H1 (cell line): ENCODE measurements around the gene SAMD4A.

Experiments used
- ATF3 ChIP-seq: IDR thresholded peaks from 2 replicates; pipeline ENCODE4 v1.6.1; 2011; ENCODE audit warnings: low read depth, mild to moderate bottlenecking, low read length; ENCODE audit not compliant: insufficient read depth
- CTCF ChIP-seq, 3 experiments: IDR thresholded peaks; 1 replicate in 2 of 3; 2 replicates in 1 of 3; pipeline versions ENCODE4 v1.5.1 to v1.6.1; 2011; ENCODE audit warnings: low read length in 3 of 3, mild to moderate bottlenecking in 3 of 3, inconsistent platforms in 2 of 3, low read depth in 1 of 3, moderate library complexity in 1 of 3; ENCODE audit not compliant: insufficient read depth in 1 of 3; ENCODE audit errors: control extremely low read depth in 1 of 3
- EP300 ChIP-seq, 2 experiments: IDR thresholded peaks; 1 replicate in 1 of 2; 2 replicates in 1 of 2; pipeline ENCODE4 v1.6.1; 2011 to 2012; ENCODE audit warnings: low read depth in 2 of 2, low read length in 2 of 2, mild to moderate bottlenecking in 2 of 2, borderline replicate concordance in 1 of 2, inconsistent platforms in 1 of 2, moderate library complexity in 1 of 2
- EZH2 ChIP-seq: fragments of 200-600 bp; sonication (generic); IDR thresholded peaks from 2 replicates; pipeline ENCODE4 v1.7.1; 2012; ENCODE audit warnings: low read depth, mild to moderate bottlenecking, moderate library complexity, low read length, inconsistent platforms; ENCODE audit not compliant: severe bottlenecking
- JUND ChIP-seq: IDR thresholded peaks from 2 replicates; pipeline ENCODE4 v1.6.1; 2011; ENCODE audit warnings: mild to moderate bottlenecking, improper control_type of control experiment, low read length
- KDM1A ChIP-seq: fragments of 200-600, 300-600 bp; sonication (generic); IDR thresholded peaks from 2 replicates; pipeline ENCODE4 v1.7.1; 2016; ENCODE audit warnings: mild to moderate bottlenecking, low read length, borderline replicate concordance
- KDM5A ChIP-seq: fragments of 200-600 bp; IDR thresholded peaks from 2 replicates; pipeline ENCODE4 v1.7.1; 2012; ENCODE audit warnings: mild to moderate bottlenecking, low read length, inconsistent platforms, mixed read lengths
- MAX ChIP-seq: IDR thresholded peaks from 2 replicates; pipeline ENCODE4 v1.6.1; 2012; ENCODE audit warnings: inconsistent platforms
- POLR2A ChIP-seq, 2 experiments: IDR thresholded peaks; 1 replicate in 1 of 2; 2 replicates in 1 of 2; pipeline ENCODE4 v1.6.1; 2011; ENCODE audit warnings: low read depth in 2 of 2, low read length in 2 of 2, mild to moderate bottlenecking in 2 of 2; ENCODE audit errors: control extremely low read depth in 1 of 2
- POLR2AphosphoS5 ChIP-seq: IDR thresholded peaks from 2 replicates; pipeline ENCODE4 v1.6.1; 2011; ENCODE audit warnings: low read depth, low read length
- RAD21 ChIP-seq, 2 experiments: IDR thresholded peaks in 1 of 2; conservative IDR thresholded peaks in 1 of 2; 2 replicates each; pipeline ENCODE4 v1.6.1; 2011; ENCODE audit warnings: low read depth in 2 of 2, low read length in 2 of 2, improper control_type of control experiment in 1 of 2, inconsistent platforms in 1 of 2, mild to moderate bottlenecking in 1 of 2, moderate library complexity in 1 of 2
- RBBP5 ChIP-seq: IDR thresholded peaks from 2 replicates; pipeline ENCODE4 v1.7.1; 2012; ENCODE audit warnings: low read depth, mild to moderate bottlenecking, inconsistent platforms, low read length, moderate library complexity, borderline replicate concordance
- SIN3A ChIP-seq, 2 experiments: IDR thresholded peaks in 1 of 2; conservative IDR thresholded peaks in 1 of 2; 2 replicates each; pipeline ENCODE4 v1.6.1; 2011 to 2012; ENCODE audit warnings: low read length in 2 of 2, improper control_type of control experiment in 1 of 2, low read depth in 1 of 2, mild to moderate bottlenecking in 1 of 2
- TAF1 ChIP-seq: IDR thresholded peaks from 2 replicates; pipeline ENCODE4 v1.6.1; 2011; ENCODE audit warnings: mild to moderate bottlenecking, low read depth, low read length

- TF ChIP-seq JUND = no peak
- no peak for TF ChIP-seq EP300 (IDR thresholded peaks at IDR 0.05; ENCODE audit: borderline replicate concordance in 1 of 2, low read depth in 2 of 2, low read length in 2 of 2)
- no peak for TF ChIP-seq CTCF (IDR thresholded peaks at IDR 0.05; ENCODE audit: control extremely low read depth in 1 of 3, insufficient read depth in 1 of 3, low read depth in 1 of 3, low read length in 3 of 3)
- TF ChIP-seq RBBP5 = no peak
- no peak for TF ChIP-seq TAF1
- TF ChIP-seq EZH2 = no peak
- no peak for TF ChIP-seq POLR2A (IDR thresholded peaks at IDR 0.05; ENCODE audit: control extremely low read depth in 1 of 2, low read depth in 2 of 2, low read length in 2 of 2)
- no peak for TF ChIP-seq SIN3A (conservative IDR thresholded peaks at IDR 0.05 in 1 of 2, IDR thresholded peaks at IDR 0.05 in 1 of 2; ENCODE audit: low read depth in 1 of 2, low read length in 2 of 2)
- no peak for TF ChIP-seq MAX
- no peak for TF ChIP-seq RAD21 (IDR thresholded peaks at IDR 0.05 in 1 of 2, conservative IDR thresholded peaks at IDR 0.05 in 1 of 2; ENCODE audit: low read depth in 2 of 2, low read length in 2 of 2)
- TF ChIP-seq POLR2AphosphoS5 = no peak
- TF ChIP-seq KDM1A = no peak
- no peak for TF ChIP-seq ATF3
- no peak for TF ChIP-seq KDM5A
Observed at GRCh38 chr14:54659365-54659764, 92.4 kb downstream of the SAMD4A start.
